ENCODE data around the gene RGL1. TPM values are rescaled to one million over a fixed set of nuclear protein-coding genes. Genes with fewer than 3 reads are reported as not detected.

RGL1 gene
- total and polyA plus RNA-seq, 2 experiments from 2014 or later = 22.8 to 24.1 TPM

DNA sequence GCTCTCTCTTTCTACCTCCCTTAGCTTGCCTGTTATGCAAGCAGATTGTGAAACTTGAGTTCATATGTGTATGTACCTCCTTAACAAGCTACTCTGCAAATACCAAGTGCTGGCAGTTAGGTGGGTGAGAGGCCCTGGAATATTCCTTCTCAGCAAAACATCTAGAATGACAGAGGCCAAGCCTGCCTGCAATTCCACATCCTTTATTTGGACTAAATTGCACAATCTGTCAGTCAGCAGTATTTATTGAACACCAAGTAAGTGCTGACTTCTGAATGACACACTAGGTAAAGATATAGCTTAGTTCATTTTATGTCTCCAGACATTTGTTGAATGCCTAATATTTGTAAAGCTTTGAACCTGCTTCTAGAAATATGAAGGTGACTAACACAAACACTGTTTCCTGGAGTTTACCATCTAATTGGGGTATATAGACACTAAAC lies 87.5 kb downstream of the RGL1 start:
- Histone ChIP-seq H3K9me3 (ENCODE audit: low read depth) (no peaks in the 10 kb centered on the region), H3K27me3 (no peaks in the 10 kb centered on the region), H3K4me3 (no peak overlapping the region), H3K4me1 (ENCODE audit: low read depth) (peaks cover 5% of the 10 kb centered on the region), H3K36me3 (peaks cover 18% of the 10 kb centered on the region), H3K27ac (no peak overlapping the region)
- DNase-seq (ENCODE audit: low read depth in 1 of 2, low spot score in 1 of 2) = peak in 1 of 2 donors; percentile 62
- TF ChIP-seq, protein P1, sequence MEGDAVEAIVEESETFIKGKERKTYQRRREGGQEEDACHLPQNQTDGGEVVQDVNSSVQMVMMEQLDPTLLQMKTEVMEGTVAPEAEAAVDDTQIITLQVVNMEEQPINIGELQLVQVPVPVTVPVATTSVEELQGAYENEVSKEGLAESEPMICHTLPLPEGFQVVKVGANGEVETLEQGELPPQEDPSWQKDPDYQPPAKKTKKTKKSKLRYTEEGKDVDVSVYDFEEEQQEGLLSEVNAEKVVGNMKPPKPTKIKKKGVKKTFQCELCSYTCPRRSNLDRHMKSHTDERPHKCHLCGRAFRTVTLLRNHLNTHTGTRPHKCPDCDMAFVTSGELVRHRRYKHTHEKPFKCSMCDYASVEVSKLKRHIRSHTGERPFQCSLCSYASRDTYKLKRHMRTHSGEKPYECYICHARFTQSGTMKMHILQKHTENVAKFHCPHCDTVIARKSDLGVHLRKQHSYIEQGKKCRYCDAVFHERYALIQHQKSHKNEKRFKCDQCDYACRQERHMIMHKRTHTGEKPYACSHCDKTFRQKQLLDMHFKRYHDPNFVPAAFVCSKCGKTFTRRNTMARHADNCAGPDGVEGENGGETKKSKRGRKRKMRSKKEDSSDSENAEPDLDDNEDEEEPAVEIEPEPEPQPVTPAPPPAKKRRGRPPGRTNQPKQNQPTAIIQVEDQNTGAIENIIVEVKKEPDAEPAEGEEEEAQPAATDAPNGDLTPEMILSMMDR (IDR thresholded peaks at IDR 0.05; ENCODE audit: low read depth, low read length) = no peak

DNA sequence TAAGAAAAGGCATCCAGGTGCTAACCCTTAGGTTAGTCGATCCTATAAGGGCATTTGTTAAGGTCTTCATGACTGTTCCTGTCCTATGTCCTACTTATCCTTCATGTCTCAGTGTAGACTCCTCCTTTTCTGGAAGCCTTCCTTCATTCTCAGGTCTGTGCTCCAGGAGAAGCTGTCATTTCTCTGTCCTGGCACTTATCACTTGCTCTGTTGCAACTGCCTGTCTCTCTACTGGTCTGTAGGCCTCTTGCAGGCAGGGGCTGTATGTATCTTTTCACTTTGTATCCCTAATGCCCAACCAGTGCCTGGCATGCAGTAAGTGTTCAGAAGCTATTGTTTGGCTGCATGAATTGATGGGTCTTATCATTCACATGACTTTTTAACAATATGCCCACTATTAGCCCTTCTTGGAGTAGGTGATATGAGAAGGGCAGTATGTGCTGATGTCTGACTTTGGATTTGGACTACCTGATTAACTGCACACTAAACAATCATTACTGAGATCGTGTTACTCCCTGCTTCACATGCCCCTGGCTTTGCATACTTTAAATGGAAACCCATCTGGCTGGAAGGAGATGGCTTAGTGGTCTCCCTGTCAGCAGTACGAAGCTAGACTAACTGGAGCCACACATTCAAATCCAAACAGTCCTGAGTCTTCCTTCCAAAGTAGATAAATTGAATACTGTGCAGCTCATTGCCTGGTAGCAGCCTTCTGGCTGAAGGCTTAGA lies 88.8 kb downstream of the RGL1 start:
- peaks cover 5% of the 10 kb centered on the region for H3K4me1 ChIP-seq (ENCODE audit: low read depth)
- no peak overlapping the region for H3K4me3 ChIP-seq
- H3K36me3 ChIP-seq = peaks cover 29% of the 10 kb centered on the region
- peak in 1 of 2 donors; percentile 23 for DNase-seq (ENCODE audit: low read depth in 1 of 2, low spot score in 1 of 2)
- H3K9me3 ChIP-seq (ENCODE audit: low read depth) = no peaks in the 10 kb centered on the region
- peak overlapping the region; percentile 61 for H3K27ac ChIP-seq
- H3K27me3 ChIP-seq = no peaks in the 10 kb centered on the region
- TF ChIP-seq, protein P1 (IDR thresholded peaks at IDR 0.05; ENCODE audit: low read depth, low read length) = no peak

DNA sequence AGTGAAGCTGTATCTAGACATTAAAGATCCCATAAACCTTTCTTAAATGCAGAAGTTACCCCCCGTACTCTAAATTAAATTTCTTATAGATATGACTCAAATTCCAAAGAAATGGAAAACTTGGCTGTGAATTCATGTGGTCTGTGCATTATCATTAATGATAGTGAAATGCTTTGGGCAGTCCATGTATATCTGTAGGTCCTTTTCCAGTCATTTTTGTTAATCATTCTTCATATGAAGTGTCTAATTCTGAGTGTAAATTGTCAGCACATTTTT lies 89.3 kb downstream of the RGL1 start:
- DNase-seq (ENCODE audit: low read depth in 1 of 2, low spot score in 1 of 2) = no peak
- Histone ChIP-seq H3K36me3 (peaks cover 34% of the 10 kb centered on the region), H3K27me3 (no peaks in the 10 kb centered on the region), H3K4me3 (no peak overlapping the region), H3K9me3 (ENCODE audit: low read depth) (no peaks in the 10 kb centered on the region), H3K4me1 (ENCODE audit: low read depth) (peaks cover 5% of the 10 kb centered on the region), H3K27ac (peak overlapping the region; percentile 61)
- TF ChIP-seq, protein P1 (IDR thresholded peaks at IDR 0.05; ENCODE audit: low read depth, low read length) = no peak

DNA sequence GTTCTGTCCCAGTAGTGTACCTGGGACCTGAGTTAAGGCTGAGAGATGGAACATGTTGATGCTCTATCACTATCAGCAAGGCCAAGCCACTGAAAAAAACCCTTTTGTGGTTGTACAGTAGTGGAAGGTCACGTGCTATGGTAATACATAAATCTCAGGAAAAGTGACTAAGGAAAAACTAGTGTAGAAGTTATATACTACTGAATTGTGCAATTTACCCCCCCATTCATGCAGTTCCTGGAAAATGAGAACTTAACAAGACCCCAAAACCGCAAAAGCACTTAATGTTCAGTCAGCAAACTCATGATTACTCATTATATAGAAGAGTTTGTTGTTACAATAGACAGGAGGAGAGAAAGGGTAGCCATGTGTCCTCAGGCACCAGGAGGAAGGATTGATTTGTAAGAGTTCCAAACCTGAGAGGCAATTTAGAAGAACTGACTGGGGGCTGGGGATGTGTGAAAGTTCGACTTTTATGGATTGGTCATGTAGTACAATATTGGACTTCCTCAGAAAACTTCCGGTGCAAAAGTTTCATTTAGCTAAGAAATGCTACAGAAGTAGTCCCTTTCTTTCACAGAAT lies 91.6 kb downstream of the RGL1 start:
- no peak overlapping the region for H3K27ac ChIP-seq
- DNase-seq (ENCODE audit: low read depth in 1 of 2, low spot score in 1 of 2) = peak in 1 of 2 donors; percentile 84
- H3K4me1 ChIP-seq (ENCODE audit: low read depth) = peaks cover 5% of the 10 kb centered on the region
- H3K9me3 ChIP-seq (ENCODE audit: low read depth) = no peaks in the 10 kb centered on the region
- H3K36me3 ChIP-seq = peaks cover 45% of the 10 kb centered on the region
- no peaks in the 10 kb centered on the region for H3K27me3 ChIP-seq
- H3K4me3 ChIP-seq = no peak overlapping the region
- TF ChIP-seq, protein P1 (IDR thresholded peaks at IDR 0.05; ENCODE audit: low read depth, low read length) = no peak

DNA sequence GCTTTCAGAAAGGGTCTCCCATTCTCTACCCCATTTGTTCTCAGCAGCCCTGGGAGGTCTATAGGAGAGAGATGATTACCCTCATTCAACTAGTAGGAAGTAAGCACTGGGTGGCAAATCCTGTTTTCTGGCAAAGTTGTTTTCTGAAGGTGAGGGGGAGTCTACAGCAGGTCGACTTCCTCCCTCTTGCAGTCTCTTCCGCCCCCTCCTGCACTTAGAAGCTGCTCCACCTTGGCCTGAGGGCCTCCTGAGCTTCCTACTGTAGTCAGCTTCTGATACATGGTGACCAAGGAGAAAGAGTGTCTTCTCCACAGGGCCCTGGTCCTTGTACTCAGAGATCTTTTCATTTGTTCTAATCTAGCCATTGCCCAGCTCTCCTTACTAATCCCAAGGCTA lies 93.1 kb downstream of the RGL1 start:
- no peaks in the 10 kb centered on the region for H3K9me3 ChIP-seq (ENCODE audit: low read depth)
- no peak for DNase-seq (ENCODE audit: low read depth in 1 of 2, low spot score in 1 of 2)
- H3K27ac ChIP-seq = peak overlapping the region; percentile 30
- peaks cover 5% of the 10 kb centered on the region for H3K4me1 ChIP-seq (ENCODE audit: low read depth)
- H3K27me3 ChIP-seq = no peaks in the 10 kb centered on the region
- no peak overlapping the region for H3K4me3 ChIP-seq
- peaks cover 44% of the 10 kb centered on the region for H3K36me3 ChIP-seq
- TF ChIP-seq, protein P1 (IDR thresholded peaks at IDR 0.05; ENCODE audit: low read depth, low read length) = no peak
